GM15510 (cell line): Measurements from ENCODE around the gene FAM43A.

Experiments used
- POLR2A ChIP-seq: IDR thresholded peaks from 3 replicates; pipeline ENCODE4 v1.6.1; 2011; ENCODE audit warnings: borderline replicate concordance; ENCODE audit not compliant: insufficient read length; ENCODE audit errors: extremely low read depth

Gene FAM43A

GRCh38 chr3:194686816-194687637 lies 1.3 kb downstream of the FAM43A start:
- peak; percentile 16 for TF ChIP-seq POLR2A

DNA sequence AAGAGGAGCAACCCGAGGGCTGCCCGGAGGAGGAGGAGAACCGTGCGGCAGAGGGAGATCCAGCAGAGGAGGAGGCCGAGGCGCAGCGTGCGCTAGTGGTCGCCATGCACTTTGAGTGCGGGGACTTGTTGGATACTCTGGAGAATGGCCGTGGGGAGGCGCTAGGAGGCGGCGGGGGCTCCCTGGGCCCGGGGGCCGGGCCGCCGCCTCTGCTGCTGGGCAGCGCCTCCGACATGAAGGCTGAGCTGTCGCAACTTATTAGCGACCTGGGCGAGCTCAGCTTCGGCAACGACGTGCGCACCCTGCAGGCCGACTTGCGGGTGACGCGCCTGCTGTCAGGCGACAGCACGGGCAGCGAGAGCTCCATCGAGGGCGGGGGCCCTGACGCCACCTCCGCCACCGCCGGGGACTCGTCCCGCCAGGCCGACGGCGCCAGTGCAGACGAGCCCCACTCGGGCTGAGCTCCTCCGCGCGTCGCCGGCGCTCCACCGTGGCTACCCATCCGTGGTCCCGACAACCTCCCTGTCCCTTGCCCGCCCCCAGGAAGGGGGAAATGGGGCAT lies 2.0 kb downstream of the FAM43A start:
- peak; percentile 42 for TF ChIP-seq POLR2A

DNA sequence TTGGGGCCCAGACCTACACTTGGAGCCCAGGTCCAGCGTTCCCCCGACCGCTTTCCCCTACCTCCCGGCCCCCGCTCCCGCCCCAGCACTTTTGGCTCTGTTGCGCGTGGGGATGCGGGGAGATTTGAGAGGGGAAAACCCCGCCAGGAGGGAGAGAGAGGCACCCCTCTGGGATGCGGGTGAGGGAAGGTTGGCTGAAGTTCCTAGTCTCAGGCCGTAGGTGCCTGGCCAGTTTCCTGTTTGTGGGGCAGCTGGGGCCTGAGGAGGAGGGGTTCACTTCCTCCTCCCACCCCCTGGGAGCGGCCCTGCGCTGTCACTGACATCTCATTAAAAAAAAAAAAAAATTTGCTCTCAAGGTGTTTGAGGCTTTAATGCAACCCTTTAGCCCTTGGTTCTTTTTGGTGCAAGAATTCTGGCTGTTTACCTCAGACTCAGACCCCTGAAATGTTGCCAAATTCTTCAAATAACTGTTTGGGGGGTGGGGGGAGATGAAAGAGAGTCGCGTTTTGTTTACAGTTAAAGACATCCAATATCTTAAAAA lies 2.6 kb downstream of the FAM43A start:
- TF ChIP-seq POLR2A, result no peak

DNA sequence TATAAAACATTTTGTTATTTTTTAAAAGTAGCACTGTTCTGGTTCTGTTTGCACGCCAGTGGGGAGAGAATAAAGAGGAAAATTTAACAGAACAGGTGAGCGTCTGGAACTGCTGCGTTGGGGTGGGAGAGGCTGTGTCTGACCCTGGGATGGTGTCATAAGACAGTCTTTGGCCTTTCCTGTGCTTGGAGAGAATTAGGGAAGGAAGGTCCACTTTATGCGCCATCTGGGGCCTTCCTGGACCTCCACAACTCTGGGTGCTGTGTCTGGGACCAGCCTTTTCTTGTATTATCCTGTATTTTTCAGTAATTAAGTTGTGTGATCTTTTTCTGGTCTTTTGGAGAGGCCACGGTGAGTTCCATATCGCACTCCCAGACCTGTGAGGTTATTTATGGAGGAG lies 3.3 kb downstream of the FAM43A start:
- no peak for TF ChIP-seq POLR2A

DNA sequence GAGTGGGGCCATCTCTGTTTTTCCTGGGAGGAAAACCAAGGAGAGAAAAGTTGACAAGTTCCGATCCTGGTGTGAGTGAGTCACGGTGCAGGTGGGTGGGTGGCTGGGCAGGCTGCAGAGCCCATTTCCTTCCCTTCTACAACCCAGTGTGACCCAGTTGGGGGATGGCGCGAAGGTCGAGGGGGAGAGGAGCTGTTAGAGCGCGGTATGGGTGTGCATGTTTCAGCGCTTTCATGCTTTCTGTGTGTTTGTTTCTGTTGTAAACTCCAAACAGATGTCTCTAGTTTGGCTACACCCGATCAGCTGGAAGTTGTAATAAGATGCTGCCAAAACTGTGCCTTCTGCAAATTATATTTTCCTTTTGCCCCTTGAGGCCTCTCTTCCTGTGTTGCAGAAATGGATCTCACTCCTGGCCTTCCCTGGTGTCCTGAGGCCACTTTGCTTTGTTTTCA lies 3.8 kb downstream of the FAM43A start:
- TF ChIP-seq POLR2A, result no peak

DNA sequence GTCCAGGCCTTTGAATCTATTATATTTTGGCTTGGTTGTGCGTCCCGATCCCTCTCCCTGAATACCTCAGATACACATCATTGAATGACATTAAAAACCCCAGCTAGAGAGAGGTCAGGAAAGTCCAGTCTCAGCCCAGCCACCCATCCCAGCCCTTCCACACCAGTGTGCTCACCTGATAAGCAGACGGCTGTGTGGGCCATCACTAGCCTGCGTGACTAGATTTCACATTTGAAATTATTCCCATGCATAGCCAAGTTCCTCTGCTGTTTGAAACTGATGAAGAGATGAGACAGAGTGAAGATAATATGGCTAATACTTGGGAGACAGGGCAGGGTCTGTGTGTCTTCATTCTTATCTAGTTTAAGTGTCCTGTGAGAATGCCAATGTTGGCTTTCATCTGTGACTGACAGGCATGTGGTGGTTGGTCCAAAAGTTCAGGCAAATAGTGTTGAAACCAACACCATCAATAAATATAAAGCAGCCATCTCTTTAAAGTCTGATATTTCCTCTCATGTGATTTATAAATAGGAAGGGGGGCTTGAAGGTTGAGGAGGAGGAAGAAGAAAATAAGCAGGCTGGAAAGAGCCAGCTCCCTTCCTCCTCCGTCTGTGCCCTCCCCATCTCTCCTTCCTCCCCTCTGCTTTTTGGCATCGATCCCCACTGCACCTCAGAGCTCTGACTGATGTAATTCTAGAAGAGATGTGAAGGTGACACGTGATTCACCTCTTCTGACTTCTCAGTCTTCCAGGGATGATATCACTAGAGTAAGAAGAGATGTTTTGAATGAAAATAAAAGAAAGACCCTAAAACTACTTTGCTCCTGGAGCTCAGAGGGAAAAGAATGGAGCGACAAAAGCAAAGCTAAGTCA lies 5.1 kb downstream of the FAM43A start:
- no peak for TF ChIP-seq POLR2A

DNA sequence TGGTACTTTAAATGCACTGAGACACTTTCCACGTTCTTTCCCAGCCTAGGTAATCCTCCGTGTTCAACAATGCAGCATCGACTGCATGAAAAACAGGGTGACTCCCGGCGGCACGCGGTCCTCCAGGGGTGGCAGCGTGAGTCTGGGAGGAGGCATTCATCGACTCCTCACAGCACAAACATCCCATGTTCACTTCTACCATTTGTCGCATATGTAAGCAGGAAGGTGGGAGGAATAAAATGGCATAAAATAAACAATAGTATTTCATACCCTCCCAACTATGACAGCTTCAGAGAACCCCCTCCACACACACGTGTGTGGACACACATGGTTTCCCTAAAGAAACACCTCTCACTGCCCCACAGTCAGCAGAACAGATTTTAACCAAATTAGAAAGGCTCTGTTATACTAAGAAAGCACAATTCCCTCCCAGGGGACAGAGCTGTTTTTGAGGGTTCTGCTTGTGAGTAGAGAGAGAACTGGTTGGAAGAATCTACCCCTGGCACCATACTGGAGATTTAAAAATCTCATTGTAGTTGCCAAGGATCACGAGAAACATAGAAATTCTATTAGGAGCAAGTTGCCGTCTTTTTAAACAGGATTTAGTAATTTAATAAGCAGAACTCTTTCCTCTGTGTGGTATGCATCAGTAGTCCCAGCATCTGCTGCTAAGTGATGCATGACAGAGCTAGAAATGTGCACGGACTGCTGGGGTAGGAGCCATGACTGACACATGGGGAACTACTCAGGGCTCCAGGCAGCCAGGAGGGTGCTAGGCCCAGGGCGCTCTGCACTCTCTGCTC lies 6.0 kb downstream of the FAM43A start:
- no peak for TF ChIP-seq POLR2A

GRCh38 chr3:194696702-194697101 lies 11.0 kb downstream of the FAM43A start:
- no peak for TF ChIP-seq POLR2A

- TF ChIP-seq POLR2A, result no peak
Measured at GRCh38 chr3:194702545-194702944, 16.9 kb downstream of the FAM43A start.

- TF ChIP-seq POLR2A, result no peak
Measured at GRCh38 chr3:194705227-194705626, 19.5 kb downstream of the FAM43A start.

DNA sequence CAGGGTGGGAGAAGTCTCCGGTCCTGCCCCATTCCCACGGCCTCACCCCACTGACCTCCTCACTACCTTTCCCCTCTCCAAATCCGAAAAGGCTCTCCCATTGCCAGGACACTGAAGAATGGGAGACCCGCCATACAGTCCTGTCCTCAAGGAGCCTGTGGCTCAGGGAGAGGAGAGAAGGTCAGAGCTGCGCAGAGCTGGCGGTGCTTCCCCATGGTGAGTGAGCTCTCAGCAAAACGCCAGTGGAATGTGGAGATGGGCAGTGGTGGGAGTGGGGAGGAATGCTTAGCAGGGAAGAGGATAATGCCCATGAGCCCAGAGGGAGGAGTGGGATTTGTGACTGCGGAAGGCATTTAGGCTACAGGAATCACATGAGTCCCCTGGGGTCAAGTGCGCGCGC lies 20.1 kb downstream of the FAM43A start:
- TF ChIP-seq POLR2A, result no peak

GRCh38 chr3:194707147-194707540 lies 21.5 kb downstream of the FAM43A start:
- TF ChIP-seq POLR2A, result no peak

DNA sequence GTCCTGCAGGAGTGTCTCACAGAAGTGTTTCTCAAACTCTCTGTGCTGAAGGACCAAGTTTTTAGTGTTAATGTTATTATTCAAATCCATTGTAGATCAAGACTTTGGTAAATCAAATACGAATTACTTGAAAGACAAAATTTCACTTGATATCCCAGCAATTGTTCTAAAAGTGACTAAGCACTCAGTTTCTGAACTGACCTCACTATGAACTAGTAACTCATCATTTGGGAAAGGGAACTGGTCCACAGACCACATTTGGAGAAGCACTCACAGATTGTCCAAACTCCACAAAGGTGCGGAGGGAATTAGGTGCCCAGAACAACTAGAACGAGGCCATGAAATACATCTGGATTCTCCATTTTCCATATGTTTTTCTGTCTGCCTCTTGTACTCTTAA lies 25.6 kb downstream of the FAM43A start:
- TF ChIP-seq POLR2A, result no peak

- TF ChIP-seq POLR2A, result no peak
Measured at GRCh38 chr3:194711913-194712312, 26.2 kb downstream of the FAM43A start.
